ENCODE data around the gene HM13.

- TF ChIP-seq EP300 (IDR thresholded peaks at IDR 0.05) = no peak
- TF ChIP-seq, protein P1, sequence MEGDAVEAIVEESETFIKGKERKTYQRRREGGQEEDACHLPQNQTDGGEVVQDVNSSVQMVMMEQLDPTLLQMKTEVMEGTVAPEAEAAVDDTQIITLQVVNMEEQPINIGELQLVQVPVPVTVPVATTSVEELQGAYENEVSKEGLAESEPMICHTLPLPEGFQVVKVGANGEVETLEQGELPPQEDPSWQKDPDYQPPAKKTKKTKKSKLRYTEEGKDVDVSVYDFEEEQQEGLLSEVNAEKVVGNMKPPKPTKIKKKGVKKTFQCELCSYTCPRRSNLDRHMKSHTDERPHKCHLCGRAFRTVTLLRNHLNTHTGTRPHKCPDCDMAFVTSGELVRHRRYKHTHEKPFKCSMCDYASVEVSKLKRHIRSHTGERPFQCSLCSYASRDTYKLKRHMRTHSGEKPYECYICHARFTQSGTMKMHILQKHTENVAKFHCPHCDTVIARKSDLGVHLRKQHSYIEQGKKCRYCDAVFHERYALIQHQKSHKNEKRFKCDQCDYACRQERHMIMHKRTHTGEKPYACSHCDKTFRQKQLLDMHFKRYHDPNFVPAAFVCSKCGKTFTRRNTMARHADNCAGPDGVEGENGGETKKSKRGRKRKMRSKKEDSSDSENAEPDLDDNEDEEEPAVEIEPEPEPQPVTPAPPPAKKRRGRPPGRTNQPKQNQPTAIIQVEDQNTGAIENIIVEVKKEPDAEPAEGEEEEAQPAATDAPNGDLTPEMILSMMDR (IDR thresholded peaks at IDR 0.05) = no peak
- TF ChIP-seq POLR2AphosphoS5 (IDR thresholded peaks at IDR 0.05) = no peak
- no peak for TF ChIP-seq POLR2A (IDR thresholded peaks at IDR 0.05)
Measured at GRCh38 chr20:31566658-31567379, 52.6 kb downstream of the HM13 start.

Data from stomach (tissue), 4 donors.